Esophagus muscularis mucosa (tissue), 4 donors: ENCODE data around the gene GSG1.

Experiments
- EP300 ChIP-seq: sonication (generic); formaldehyde crosslinking; IDR thresholded peaks from one replicate; pipeline ENCODE4 v1.6.1; 2017; ENCODE audit warnings: antibody characterized with exemption
- POLR2A ChIP-seq: fragments of 450-650 bp; IDR thresholded peaks from one replicate; pipeline ENCODE4 v1.6.1; 2017; ENCODE audit warnings: antibody characterized with exemption, moderate library complexity, mild to moderate bottlenecking, low read depth
- POLR2AphosphoS5 ChIP-seq, 2 donors: sonication (generic); formaldehyde crosslinking; IDR thresholded peaks; one replicate each; pipeline ENCODE4 v1.6.1; 2017; ENCODE audit warnings: antibody characterized with exemption in 2 of 2
- TF ChIP-seq, protein P1 (sequence below), 3 experiments: fragments of 200-600 bp in 2 of 3; fragments of 450-650 bp in 1 of 3; sonication (generic) in 2 of 3; IDR thresholded peaks; one replicate each; pipeline ENCODE4 v1.5.1; 2017 to 2019; ENCODE audit warnings: antibody characterized with exemption in 3 of 3, mild to moderate bottlenecking in 2 of 3, moderate library complexity in 1 of 3

DNA sequence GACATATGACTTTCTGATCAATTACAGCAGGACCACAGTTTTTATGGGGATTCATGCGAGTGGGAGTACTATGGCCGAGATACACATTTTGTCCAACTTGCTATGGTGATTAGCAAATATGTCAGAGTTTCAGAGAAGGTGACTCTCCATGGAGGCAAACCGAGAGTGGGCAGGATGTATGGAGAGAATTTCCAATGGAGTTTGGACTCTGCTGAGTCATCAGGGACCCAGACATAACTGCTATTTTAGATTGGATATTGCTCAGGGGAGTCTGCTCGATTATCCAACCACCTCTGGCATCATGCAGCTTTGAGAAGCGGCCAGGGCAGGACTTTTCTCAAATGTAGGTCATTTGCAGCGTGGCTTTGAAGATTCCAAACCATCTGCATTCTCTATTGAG, 9.5 kb upstream of the GSG1 start:
- TF ChIP-seq EP300, result no peak
- no peak for TF ChIP-seq POLR2A
- TF ChIP-seq, protein P1, sequence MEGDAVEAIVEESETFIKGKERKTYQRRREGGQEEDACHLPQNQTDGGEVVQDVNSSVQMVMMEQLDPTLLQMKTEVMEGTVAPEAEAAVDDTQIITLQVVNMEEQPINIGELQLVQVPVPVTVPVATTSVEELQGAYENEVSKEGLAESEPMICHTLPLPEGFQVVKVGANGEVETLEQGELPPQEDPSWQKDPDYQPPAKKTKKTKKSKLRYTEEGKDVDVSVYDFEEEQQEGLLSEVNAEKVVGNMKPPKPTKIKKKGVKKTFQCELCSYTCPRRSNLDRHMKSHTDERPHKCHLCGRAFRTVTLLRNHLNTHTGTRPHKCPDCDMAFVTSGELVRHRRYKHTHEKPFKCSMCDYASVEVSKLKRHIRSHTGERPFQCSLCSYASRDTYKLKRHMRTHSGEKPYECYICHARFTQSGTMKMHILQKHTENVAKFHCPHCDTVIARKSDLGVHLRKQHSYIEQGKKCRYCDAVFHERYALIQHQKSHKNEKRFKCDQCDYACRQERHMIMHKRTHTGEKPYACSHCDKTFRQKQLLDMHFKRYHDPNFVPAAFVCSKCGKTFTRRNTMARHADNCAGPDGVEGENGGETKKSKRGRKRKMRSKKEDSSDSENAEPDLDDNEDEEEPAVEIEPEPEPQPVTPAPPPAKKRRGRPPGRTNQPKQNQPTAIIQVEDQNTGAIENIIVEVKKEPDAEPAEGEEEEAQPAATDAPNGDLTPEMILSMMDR (IDR thresholded peaks at IDR 0.05), result no peak
- no peak for TF ChIP-seq POLR2AphosphoS5 (IDR thresholded peaks at IDR 0.05)
